ENCODE measurements around the gene ADGRL3. TPM values are rescaled to one million over a fixed set of nuclear protein-coding genes. Genes with fewer than 3 reads are reported as not detected.

The ADGRL3 gene
- total RNA-seq, 1 donor from 2014 or later, result 6.1 TPM

DNA sequence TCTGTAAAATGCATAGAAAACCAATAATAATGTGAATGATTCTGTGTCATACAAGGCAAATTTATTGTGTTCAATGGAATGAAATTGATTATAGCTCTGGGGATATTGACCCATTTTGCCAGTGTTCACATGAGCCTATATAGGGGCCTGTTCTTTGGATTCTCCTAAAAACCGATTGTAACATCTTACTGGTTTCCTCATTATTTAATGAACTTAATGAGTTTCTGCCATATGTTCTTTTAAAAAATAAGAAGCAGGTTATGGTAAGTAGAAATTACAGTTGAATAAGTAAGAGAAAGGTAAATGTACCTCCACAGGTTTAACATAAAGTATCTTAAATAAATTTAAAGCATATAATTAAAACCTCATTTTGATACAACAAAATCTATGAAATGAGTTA lies 24.6 kb upstream of the ADGRL3 start:
- TF ChIP-seq, protein P1, sequence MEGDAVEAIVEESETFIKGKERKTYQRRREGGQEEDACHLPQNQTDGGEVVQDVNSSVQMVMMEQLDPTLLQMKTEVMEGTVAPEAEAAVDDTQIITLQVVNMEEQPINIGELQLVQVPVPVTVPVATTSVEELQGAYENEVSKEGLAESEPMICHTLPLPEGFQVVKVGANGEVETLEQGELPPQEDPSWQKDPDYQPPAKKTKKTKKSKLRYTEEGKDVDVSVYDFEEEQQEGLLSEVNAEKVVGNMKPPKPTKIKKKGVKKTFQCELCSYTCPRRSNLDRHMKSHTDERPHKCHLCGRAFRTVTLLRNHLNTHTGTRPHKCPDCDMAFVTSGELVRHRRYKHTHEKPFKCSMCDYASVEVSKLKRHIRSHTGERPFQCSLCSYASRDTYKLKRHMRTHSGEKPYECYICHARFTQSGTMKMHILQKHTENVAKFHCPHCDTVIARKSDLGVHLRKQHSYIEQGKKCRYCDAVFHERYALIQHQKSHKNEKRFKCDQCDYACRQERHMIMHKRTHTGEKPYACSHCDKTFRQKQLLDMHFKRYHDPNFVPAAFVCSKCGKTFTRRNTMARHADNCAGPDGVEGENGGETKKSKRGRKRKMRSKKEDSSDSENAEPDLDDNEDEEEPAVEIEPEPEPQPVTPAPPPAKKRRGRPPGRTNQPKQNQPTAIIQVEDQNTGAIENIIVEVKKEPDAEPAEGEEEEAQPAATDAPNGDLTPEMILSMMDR (IDR thresholded peaks at IDR 0.05; ENCODE audit: borderline replicate concordance), result no peak
- no peak for DNase-seq
- no peak overlapping the region for H3K27ac ChIP-seq (replicated peaks)
- no peaks in the 10 kb centered on the region for H3K36me3 ChIP-seq
- no peaks in the 10 kb centered on the region for H3K27me3 ChIP-seq (ENCODE audit: low read depth)
- H3K9me3 ChIP-seq (replicated peaks), result peaks cover 13% of the 10 kb centered on the region
- no peaks in the 10 kb centered on the region for H3K4me1 ChIP-seq
- H3K4me3 ChIP-seq, result no peak overlapping the region
- intact Hi-C loops (cut with micrococcal nuclease), result no loop called here

DNA sequence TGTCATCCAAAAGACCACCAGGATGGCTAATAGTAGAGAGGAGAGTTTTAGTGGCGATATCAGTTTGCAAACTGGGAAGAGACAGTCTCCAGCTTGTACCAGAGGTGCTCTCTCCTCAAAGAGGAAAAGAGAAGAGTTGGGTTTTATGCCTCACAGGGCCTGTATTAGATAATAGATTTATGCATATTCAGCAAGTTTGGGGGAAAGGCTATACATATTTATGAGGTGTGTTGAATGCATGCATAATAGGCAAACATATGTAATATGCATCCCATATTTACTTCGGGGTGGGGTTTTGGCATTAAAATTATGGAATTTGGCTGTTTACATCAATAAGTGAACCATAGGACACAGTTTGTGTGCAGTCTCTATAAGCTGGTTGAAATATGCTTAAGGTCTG lies 22.8 kb upstream of the ADGRL3 start:
- H3K36me3 ChIP-seq, result no peaks in the 10 kb centered on the region
- TF ChIP-seq, protein P1 (IDR thresholded peaks at IDR 0.05; ENCODE audit: borderline replicate concordance), result no peak
- H3K27ac ChIP-seq (replicated peaks), result no peak overlapping the region
- DNase-seq, result no peak
- intact Hi-C loops (cut with micrococcal nuclease), result no loop called here
- peaks cover 13% of the 10 kb centered on the region for H3K9me3 ChIP-seq (replicated peaks)
- no peak overlapping the region for H3K4me3 ChIP-seq
- no peaks in the 10 kb centered on the region for H3K4me1 ChIP-seq
- no peaks in the 10 kb centered on the region for H3K27me3 ChIP-seq (ENCODE audit: low read depth)

DNA sequence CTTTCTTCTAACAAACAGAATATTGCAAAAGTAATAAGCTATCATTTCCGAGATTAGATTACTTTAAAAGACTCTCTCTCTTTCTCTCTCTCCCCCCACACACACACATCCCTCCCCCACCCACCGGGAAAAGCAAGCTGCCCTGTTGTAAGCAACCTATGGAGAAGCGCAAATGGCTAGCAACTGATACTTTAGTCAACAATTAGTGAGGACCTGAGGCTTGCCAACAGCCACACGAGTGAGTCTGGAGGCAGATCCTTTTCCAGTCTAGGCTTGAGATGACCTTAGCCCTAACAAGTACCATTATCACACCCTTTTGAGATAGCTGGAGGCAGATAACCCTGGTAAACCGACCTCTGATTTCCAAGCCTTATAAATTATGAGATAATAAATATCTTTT lies 19.7 kb upstream of the ADGRL3 start:
- no peaks in the 10 kb centered on the region for H3K4me1 ChIP-seq
- DNase-seq, result no peak
- H3K9me3 ChIP-seq (replicated peaks), result peaks cover 32% of the 10 kb centered on the region
- no peaks in the 10 kb centered on the region for H3K27me3 ChIP-seq (ENCODE audit: low read depth)
- H3K27ac ChIP-seq (replicated peaks), result no peak overlapping the region
- intact Hi-C loops (cut with micrococcal nuclease), result no loop called here
- TF ChIP-seq, protein P1 (IDR thresholded peaks at IDR 0.05; ENCODE audit: borderline replicate concordance), result no peak
- H3K36me3 ChIP-seq, result no peaks in the 10 kb centered on the region
- H3K4me3 ChIP-seq, result no peak overlapping the region

DNA sequence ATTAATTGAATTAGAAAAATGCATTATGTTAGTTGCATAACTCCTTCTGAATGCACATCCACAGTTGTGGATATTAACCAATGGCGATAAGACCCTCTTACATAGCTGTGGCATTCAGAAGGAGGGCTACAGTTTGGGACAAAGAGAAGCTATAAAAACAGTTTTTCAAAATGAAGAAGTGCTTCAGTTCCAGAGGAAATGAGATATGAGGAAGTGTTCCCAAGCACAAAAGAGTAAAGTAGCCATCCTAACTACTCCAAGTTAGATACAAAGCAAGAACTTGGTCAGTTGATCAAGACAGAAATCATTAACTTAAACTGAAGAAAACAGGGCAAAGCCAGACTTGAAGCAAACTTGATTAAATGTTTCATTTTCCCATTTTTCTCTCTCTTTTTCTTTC lies 17.2 kb upstream of the ADGRL3 start:
- intact Hi-C loops (cut with micrococcal nuclease), result no loop called here
- no peak for DNase-seq
- H3K27ac ChIP-seq (replicated peaks), result no peak overlapping the region
- TF ChIP-seq, protein P1 (IDR thresholded peaks at IDR 0.05; ENCODE audit: borderline replicate concordance), result no peak
- no peaks in the 10 kb centered on the region for H3K27me3 ChIP-seq (ENCODE audit: low read depth)
- no peak overlapping the region for H3K4me3 ChIP-seq
- no peaks in the 10 kb centered on the region for H3K4me1 ChIP-seq
- peaks cover 31% of the 10 kb centered on the region for H3K9me3 ChIP-seq (replicated peaks)
- no peaks in the 10 kb centered on the region for H3K36me3 ChIP-seq

DNA sequence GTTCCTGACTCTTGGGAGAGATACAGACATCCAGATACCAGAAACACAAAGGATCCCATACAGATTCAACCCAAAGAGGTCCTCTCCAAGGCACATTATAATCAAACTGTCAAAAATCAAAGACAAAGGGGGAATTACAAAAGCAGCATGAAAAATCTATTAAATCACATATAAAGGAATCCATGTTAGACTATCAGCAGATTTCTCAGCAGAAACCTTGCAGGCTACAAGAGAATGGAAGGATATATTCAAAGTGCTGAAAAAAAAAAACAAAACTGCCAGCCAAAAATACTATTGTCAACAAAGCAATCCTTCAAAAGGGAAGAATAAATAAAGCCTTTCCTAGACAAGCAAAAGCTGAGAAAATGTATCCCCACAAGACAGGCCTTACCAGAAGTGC lies 14.8 kb upstream of the ADGRL3 start:
- no peak for DNase-seq
- no peaks in the 10 kb centered on the region for H3K27me3 ChIP-seq (ENCODE audit: low read depth)
- TF ChIP-seq, protein P1 (IDR thresholded peaks at IDR 0.05; ENCODE audit: borderline replicate concordance), result no peak
- H3K27ac ChIP-seq (replicated peaks), result no peak overlapping the region
- H3K4me1 ChIP-seq, result no peaks in the 10 kb centered on the region
- intact Hi-C loops (cut with micrococcal nuclease), result no loop called here
- no peaks in the 10 kb centered on the region for H3K36me3 ChIP-seq
- peaks cover 31% of the 10 kb centered on the region for H3K9me3 ChIP-seq (replicated peaks)
- H3K4me3 ChIP-seq, result no peak overlapping the region

DNA sequence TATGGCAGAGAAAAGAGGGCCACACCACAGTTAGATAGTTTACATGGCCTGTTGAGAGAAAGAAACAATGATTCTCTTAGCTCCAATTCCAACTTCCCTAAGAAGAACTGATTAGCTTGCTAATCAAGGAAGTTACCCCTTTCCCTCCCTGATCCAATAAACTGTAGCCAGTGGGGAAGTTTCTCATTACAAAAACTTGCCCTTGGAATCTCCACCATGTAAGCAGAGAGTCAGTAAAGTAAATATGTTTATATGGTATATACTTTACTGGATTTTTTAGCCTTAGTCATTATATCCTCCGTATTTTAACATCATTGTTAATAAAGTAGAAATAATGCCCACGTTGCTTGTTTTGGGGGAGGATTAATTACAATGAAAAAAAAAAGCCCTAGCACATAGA lies 7.7 kb upstream of the ADGRL3 start:
- Histone ChIP-seq H3K4me3 (no peak overlapping the region), H3K27me3 (ENCODE audit: low read depth) (no peaks in the 10 kb centered on the region), H3K27ac (replicated peaks) (no peak overlapping the region), H3K4me1 (no peaks in the 10 kb centered on the region), H3K36me3 (no peaks in the 10 kb centered on the region), H3K9me3 (replicated peaks) (no peaks in the 10 kb centered on the region)
- intact Hi-C loops (cut with micrococcal nuclease), result no loop called here
- no peak for DNase-seq
- TF ChIP-seq, protein P1 (IDR thresholded peaks at IDR 0.05; ENCODE audit: borderline replicate concordance), result no peak
